Measurements from ENCODE around the gene XNDC1N.
"Not testable (repeated sequence)": the region's sequence is repeated elsewhere in the genome, so short reads cannot be mapped to it uniquely, and the experiment has no call there.

GRCh38 chr11:71901137-71901536, 27.3 kb downstream of the XNDC1N start:
- TF ChIP-seq CTCF (IDR thresholded peaks at IDR 0.05 in 4 of 5, conservative IDR thresholded peaks at IDR 0.05 in 1 of 5): not testable (repeated sequence)
- peak in 1 of 2 donors; percentile 15 for TF ChIP-seq POLR2A (IDR thresholded peaks at IDR 0.05)

Data from gastrocnemius medialis (tissue), 4 donors.